Naive thymus-derived CD4-positive, alpha-beta T cell (primary cell): ENCODE data around the gene XKR7. TPM values are rescaled to one million over a fixed set of nuclear protein-coding genes. Genes with fewer than 3 reads are reported as not detected.

ENCODE experiments used
- ATAC-seq: fragments of 150-1000 bp; cut with Tn5 transposase; 2 replicates; pipeline ENCODE4 v1.10.0; 2021; ENCODE audit warnings: mild to moderate bottlenecking, moderate library complexity
- CTCF ChIA-PET: fragments of 350-600 bp; sonication (Branson Sonifier 250); formaldehyde crosslinking; loops from one replicate; lab custom pipeline; 2021; ENCODE audit warnings: antibody characterized with exemption; lab: Charles Lee
- POLR2A ChIA-PET: fragments of 350-600 bp; sonication (Branson Sonifier 250); formaldehyde crosslinking; loops from one replicate; lab custom pipeline; 2021; ENCODE audit warnings: antibody characterized with exemption, inconsistent platforms; lab: Charles Lee
- DNase-seq, 9 donors: peaks; one replicate each; pipeline versions ENCODE4 v3.0.0 to v3.0.0-alpha.2; 2020 to 2022; ENCODE audit warnings: mixed read lengths in 1 of 9
- H3K27ac ChIP-seq: one replicate; pipeline ENCODE4 v1.7.0; 2013; ENCODE audit warnings: mild to moderate bottlenecking, low read depth, low read length, moderate library complexity
- H3K27me3 ChIP-seq, 2 donors: one replicate each; pipeline ENCODE4 v1.7.0; 2013; ENCODE audit warnings: low read length in 2 of 2, mild to moderate bottlenecking in 2 of 2, moderate library complexity in 2 of 2; ENCODE audit not compliant: control insufficient read depth in 2 of 2, insufficient read depth in 2 of 2
- H3K36me3 ChIP-seq, 3 experiments: 1 replicate in 2 of 3; 2 replicates in 1 of 3; pipeline ENCODE4 v1.7.0; 2013; ENCODE audit warnings: low read length in 3 of 3, mild to moderate bottlenecking in 3 of 3, moderate library complexity in 1 of 3; ENCODE audit not compliant: insufficient read depth in 3 of 3, control insufficient read depth in 2 of 3
- H3K4me1 ChIP-seq, 2 donors: one replicate each; pipeline ENCODE4 v1.7.0; 2013; ENCODE audit warnings: low read length in 2 of 2, mild to moderate bottlenecking in 2 of 2, moderate library complexity in 1 of 2; ENCODE audit not compliant: control insufficient read depth in 2 of 2, insufficient read depth in 2 of 2
- H3K4me3 ChIP-seq: 2 replicates; pipeline ENCODE4 v1.7.0; 2013; ENCODE audit warnings: mild to moderate bottlenecking, low read length
- H3K9me3 ChIP-seq, 3 experiments: 1 replicate in 2 of 3; 2 replicates in 1 of 3; pipeline ENCODE4 v1.7.0; 2013; ENCODE audit warnings: low read length in 3 of 3; ENCODE audit not compliant: control insufficient read depth in 2 of 3
- H3K27ac Mint-ChIP-seq, 9 donors: one replicate each; pipeline ENCODE4 v1.8.0; 2020 to 2022; ENCODE audit warnings: mixed read lengths in 9 of 9, mild to moderate bottlenecking in 8 of 9, moderate library complexity in 5 of 9, inconsistent platforms in 2 of 9
- H3K27me3 Mint-ChIP-seq, 5 donors: one replicate each; pipeline ENCODE4 v1.8.0; 2021 to 2022; ENCODE audit warnings: mixed read lengths in 5 of 5, mild to moderate bottlenecking in 1 of 5
- H3K36me3 Mint-ChIP-seq, 5 donors: one replicate each; pipeline ENCODE4 v1.8.0; 2020 to 2022; ENCODE audit warnings: mixed read lengths in 5 of 5, mild to moderate bottlenecking in 3 of 5, inconsistent platforms in 1 of 5
- H3K4me1 Mint-ChIP-seq, 7 donors: one replicate each; pipeline ENCODE4 v1.8.0; 2020 to 2022; ENCODE audit warnings: mixed read lengths in 7 of 7, mild to moderate bottlenecking in 3 of 7, inconsistent platforms in 1 of 7
- H3K4me3 Mint-ChIP-seq, 10 donors: one replicate each; pipeline ENCODE4 v1.8.0; 2020 to 2022; ENCODE audit warnings: mild to moderate bottlenecking in 10 of 10, mixed read lengths in 10 of 10, moderate library complexity in 6 of 10, inconsistent platforms in 2 of 10
- H3K9me3 Mint-ChIP-seq, 11 donors: one replicate each; pipeline ENCODE4 v1.8.0; 2020 to 2022; ENCODE audit warnings: mixed read lengths in 11 of 11, mild to moderate bottlenecking in 4 of 11, inconsistent platforms in 1 of 11, moderate library complexity in 1 of 11
- intact Hi-C, 2 donors: fragments of 100-400 bp; cut with micrococcal nuclease; formaldehyde crosslinking; loops; one replicate each; pipeline ENCODE4 v1.15.1; 2023
- polyA plus RNA-seq, 2 donors: library from polyadenylated mRNA; unstranded; fragments of 300-500 nt; fragmentation: Illumina TruSeq; gene quantifications; one replicate each; pipeline ENCODE4 v1.2.3, GENCODE V29; 2021
- total RNA-seq, 6 experiments: library from RNA in 5 of 6; stranded (reverse) in 5 of 6; gene quantifications; 1 replicate in 5 of 6; 2 replicates in 1 of 6; pipeline ENCODE4 v1.2.3 and lab custom pipeline; 2021 to 2026

Gene XKR7
- total and polyA plus RNA-seq, 7 experiments from 2014 or later: 0.05 TPM; not detected in 6

GRCh38 chr20:31939661-31940060 lies 28.3 kb upstream of the XKR7 start:
- H3K9me3 Mint-ChIP-seq: no peaks in the 10 kb centered on the region
- H3K4me3 Mint-ChIP-seq: no peak overlapping the region
- Histone ChIP-seq H3K4me3 (no peak overlapping the region), H3K4me1 (no peaks in the 10 kb centered on the region), H3K9me3 (no peaks in the 10 kb centered on the region), H3K27ac (no peak overlapping the region), H3K36me3 (peaks cover 0 to 29% (median 3%) of the 10 kb centered on the region in 3 experiments), H3K27me3 (no peaks in the 10 kb centered on the region)
- H3K27me3 Mint-ChIP-seq: no peaks in the 10 kb centered on the region
- H3K4me1 Mint-ChIP-seq: no peaks in the 10 kb centered on the region
- intact Hi-C loops: no loop called here
- ATAC-seq (no peak), DNase-seq (no peak)
- H3K27ac Mint-ChIP-seq: no peak overlapping the region
- ChIA-PET CTCF (no interaction called here), POLR2A (no interaction called here)
- peaks cover 0 to 8% (median 4%) of the 10 kb centered on the region in 5 donors for H3K36me3 Mint-ChIP-seq

DNA sequence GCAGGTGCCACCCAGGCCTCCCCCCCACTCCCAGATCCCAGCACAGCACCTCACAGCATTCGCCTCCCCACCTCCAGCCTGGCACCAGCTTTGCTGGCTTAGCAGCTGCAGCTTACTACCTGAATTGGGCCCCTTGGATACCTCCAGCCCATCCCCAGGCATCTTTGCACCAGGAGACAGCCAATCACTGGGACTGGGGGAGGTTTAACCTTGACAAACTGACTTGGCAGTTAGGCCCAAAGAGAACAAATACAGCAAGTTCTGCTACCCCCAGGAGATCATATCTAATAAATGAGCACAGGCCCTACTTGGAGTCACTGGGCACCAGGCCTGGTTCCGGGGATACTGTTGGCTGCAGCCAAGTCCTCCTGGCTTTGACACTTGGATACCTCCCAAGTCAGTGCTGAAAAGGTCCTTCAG lies 24.9 kb upstream of the XKR7 start:
- peak overlapping the region in 2 of 9 donors; percentile 9 to 26 for H3K27ac Mint-ChIP-seq
- POLR2A ChIA-PET: no interaction called here
- no peaks in the 10 kb centered on the region for H3K4me1 Mint-ChIP-seq
- Histone ChIP-seq H3K4me3 (no peak overlapping the region), H3K9me3 (peaks cover 0 to 2% (median 0%) of the 10 kb centered on the region in 3 experiments), H3K27ac (no peak overlapping the region), H3K27me3 (no peaks in the 10 kb centered on the region), H3K4me1 (no peaks in the 10 kb centered on the region), H3K36me3 (peaks cover 22 to 63% (median 26%) of the 10 kb centered on the region in 3 experiments)
- peaks cover 0 to 2% (median 0%) of the 10 kb centered on the region in 11 donors for H3K9me3 Mint-ChIP-seq
- peaks cover under 1 to 24% (median 9%) of the 10 kb centered on the region in 5 donors for H3K36me3 Mint-ChIP-seq
- intact Hi-C loops: no loop called here
- ATAC-seq: no peak
- DNase-seq: no peak
- no peaks in the 10 kb centered on the region for H3K27me3 Mint-ChIP-seq
- no peak overlapping the region for H3K4me3 Mint-ChIP-seq
- CTCF ChIA-PET: interaction anchor here (1.3 kb wide), 1 partner anchor 9 kb away, joined by 4 read pairs; the partner anchor contains the start of gene PDRG1

DNA sequence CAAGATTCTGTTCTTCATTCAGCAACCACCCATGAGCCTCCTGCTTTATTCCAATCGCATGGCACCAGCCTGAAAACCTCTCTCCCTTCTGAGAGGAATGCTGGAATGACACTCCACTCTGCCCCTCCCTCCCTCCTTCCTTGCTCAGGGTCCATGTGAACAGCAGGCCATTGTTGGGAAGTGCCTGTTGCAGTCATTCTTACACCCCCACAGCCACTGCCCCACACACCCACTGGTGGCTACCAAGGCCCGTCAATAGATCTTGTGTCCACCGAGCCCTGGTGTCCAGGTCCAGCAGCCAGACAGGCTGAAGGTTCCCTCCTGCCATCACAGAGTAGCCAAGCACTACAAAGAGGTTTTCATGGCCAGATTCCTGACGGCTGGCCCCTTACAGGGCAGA lies 22.6 kb upstream of the XKR7 start:
- POLR2A ChIA-PET: no interaction called here

GRCh38 chr20:31945785-31946184 lies 22.2 kb upstream of the XKR7 start:
- Mint-ChIP-seq H3K27ac (no peak overlapping the region), H3K4me3 (no peak overlapping the region), H3K4me1 (peaks cover 11 to 22% (median 19%) of the 10 kb centered on the region in 7 donors), H3K27me3 (no peaks in the 10 kb centered on the region), H3K9me3 (peaks cover 0 to 5% (median 0%) of the 10 kb centered on the region in 11 donors), H3K36me3 (peaks cover 8 to 40% (median 26%) of the 10 kb centered on the region in 5 donors)
- no peak for DNase-seq
- Histone ChIP-seq H3K27ac (no peak overlapping the region), H3K27me3 (no peaks in the 10 kb centered on the region), H3K4me1 (peaks cover 2 to 6% of the 10 kb centered on the region in 2 donors), H3K9me3 (peaks cover 0 to 5% (median 0%) of the 10 kb centered on the region in 3 experiments), H3K4me3 (no peak overlapping the region), H3K36me3 (peaks cover 25 to 80% (median 31%) of the 10 kb centered on the region in 3 experiments)
- intact Hi-C loops: no loop called here
- ATAC-seq: no peak
- POLR2A ChIA-PET: no interaction called here
- CTCF ChIA-PET: no interaction called here

More for the DNA sequence above, 22.6 kb upstream of the XKR7 start:
- Histone ChIP-seq H3K9me3 (peaks cover 0 to 5% (median 0%) of the 10 kb centered on the region in 3 experiments), H3K36me3 (peaks cover 25 to 80% (median 31%) of the 10 kb centered on the region in 3 experiments), H3K4me3 (no peak overlapping the region), H3K4me1 (peaks cover 0 to 1% of the 10 kb centered on the region in 2 donors), H3K27me3 (no peaks in the 10 kb centered on the region), H3K27ac (no peak overlapping the region)
- Mint-ChIP-seq H3K9me3 (peaks cover 0 to 5% (median 0%) of the 10 kb centered on the region in 11 donors), H3K4me1 (peaks cover 10 to 17% (median 16%) of the 10 kb centered on the region in 7 donors), H3K4me3 (no peak overlapping the region), H3K27ac (no peak overlapping the region), H3K27me3 (no peaks in the 10 kb centered on the region), H3K36me3 (peaks cover 8 to 40% (median 26%) of the 10 kb centered on the region in 5 donors)
- intact Hi-C loops: no loop called here
- ATAC-seq (no peak), DNase-seq (no peak)
- CTCF ChIA-PET: no interaction called here

GRCh38 chr20:31948008-31948407 lies 19.9 kb upstream of the XKR7 start:
- peak overlapping the region in 1 of 10 donors; percentile 12 for H3K4me3 Mint-ChIP-seq
- POLR2A ChIA-PET: interaction anchor here (0.7 kb wide), 1 partner anchor 341 kb away, joined by 3 read pairs; no protein-coding TSS in a partner anchor
- peaks cover 6 to 12% of the 10 kb centered on the region in 2 donors for H3K4me1 ChIP-seq
- no peak overlapping the region for H3K27ac ChIP-seq
- H3K36me3 Mint-ChIP-seq: peaks cover 3 to 37% (median 30%) of the 10 kb centered on the region in 5 donors
- no peak overlapping the region for H3K27ac Mint-ChIP-seq
- H3K27me3 ChIP-seq: no peaks in the 10 kb centered on the region
- H3K36me3 ChIP-seq: peaks cover 25 to 72% (median 31%) of the 10 kb centered on the region in 3 experiments
- peaks cover 0 to 5% (median 0%) of the 10 kb centered on the region in 11 donors for H3K9me3 Mint-ChIP-seq
- peaks cover 17 to 37% (median 35%) of the 10 kb centered on the region in 7 donors for H3K4me1 Mint-ChIP-seq
- H3K9me3 ChIP-seq: peaks cover 0 to 5% (median 0%) of the 10 kb centered on the region in 3 experiments
- DNase-seq (no peak), ATAC-seq (no peak)
- intact Hi-C loops: no loop called here
- H3K4me3 ChIP-seq: no peak overlapping the region
- CTCF ChIA-PET: interaction anchor here (0.6 to 1.5 kb wide), 2 partner anchors 80 to 95 kb away, joined by 4 read pairs; no protein-coding TSS in a partner anchor
- H3K27me3 Mint-ChIP-seq: peaks cover 0 to 4% (median 0%) of the 10 kb centered on the region in 5 donors

GRCh38 chr20:31949877-31950646 lies 17.9 kb upstream of the XKR7 start:
- Mint-ChIP-seq H3K27ac (peak overlapping the region in 5 of 9 donors; percentile 11 to 94 (median 49)), H3K4me1 (peaks cover 17 to 37% (median 35%) of the 10 kb centered on the region in 7 donors), H3K36me3 (peaks cover 3 to 30% (median 24%) of the 10 kb centered on the region in 5 donors), H3K9me3 (peaks cover 0 to 5% (median 0%) of the 10 kb centered on the region in 11 donors), H3K4me3 (peak overlapping the region; percentile 90 to 100 (median 98)), H3K27me3 (peaks cover 0 to 6% (median 0%) of the 10 kb centered on the region in 5 donors)
- POLR2A ChIA-PET: interaction anchor here (0.6 to 1.3 kb wide), 2 partner anchors 8 to 76 kb away, joined by 3 to 4 read pairs; no protein-coding TSS in a partner anchor
- H3K9me3 ChIP-seq: peaks cover 0 to 5% (median 0%) of the 10 kb centered on the region in 3 experiments
- H3K36me3 ChIP-seq: peaks cover 22 to 52% (median 23%) of the 10 kb centered on the region in 3 experiments
- peaks cover 6 to 12% of the 10 kb centered on the region in 2 donors for H3K4me1 ChIP-seq
- ATAC-seq: no peak
- no peak for DNase-seq
- no peaks in the 10 kb centered on the region for H3K27me3 ChIP-seq
- no peak overlapping the region for H3K4me3 ChIP-seq
- CTCF ChIA-PET: interaction anchor here (0.7 to 1.3 kb wide), 4 partner anchors 10 to 127 kb away, joined by 3 to 6 read pairs (median 4); no protein-coding TSS in a partner anchor
- intact Hi-C loops: no loop called here
- no peak overlapping the region for H3K27ac ChIP-seq
